Mucosa of rectum (tissue), 2 donors: Measurements from ENCODE around the gene C17orf50.

Experiments used
- H3K27ac ChIP-seq, 2 donors: one replicate each; pipeline ENCODE4 v1.7.0; 2013; ENCODE audit warnings: inconsistent platforms in 2 of 2, low read depth in 2 of 2, low read length in 2 of 2
- H3K27me3 ChIP-seq, 2 donors: one replicate each; pipeline ENCODE4 v1.7.0; 2013; ENCODE audit warnings: low read length in 2 of 2; ENCODE audit not compliant: control insufficient read depth in 2 of 2, insufficient read depth in 2 of 2
- H3K36me3 ChIP-seq, 2 donors: one replicate each; pipeline ENCODE4 v1.7.0; 2013; ENCODE audit warnings: low read length in 2 of 2; ENCODE audit not compliant: control insufficient read depth in 2 of 2, insufficient read depth in 2 of 2
- H3K4me1 ChIP-seq, 2 donors: one replicate each; pipeline ENCODE4 v1.7.0; 2013; ENCODE audit warnings: low read length in 2 of 2, mild to moderate bottlenecking in 1 of 2; ENCODE audit not compliant: control insufficient read depth in 2 of 2, insufficient read depth in 2 of 2
- H3K4me3 ChIP-seq, 2 donors: one replicate each; pipeline ENCODE4 v1.7.0; 2013; ENCODE audit warnings: low read length in 2 of 2
- H3K9ac ChIP-seq, 2 donors: one replicate each; pipeline ENCODE4 v1.7.0; 2013; ENCODE audit warnings: low read length in 2 of 2, low read depth in 1 of 2, mild to moderate bottlenecking in 1 of 2
- H3K9me3 ChIP-seq, 2 donors: one replicate each; pipeline ENCODE4 v1.7.0; 2013; ENCODE audit warnings: low read length in 2 of 2; ENCODE audit not compliant: control insufficient read depth in 2 of 2
- donor health status: healthy.
- donor health status: Normal muscosa, but diverticular disease.

C17orf50 gene

DNA sequence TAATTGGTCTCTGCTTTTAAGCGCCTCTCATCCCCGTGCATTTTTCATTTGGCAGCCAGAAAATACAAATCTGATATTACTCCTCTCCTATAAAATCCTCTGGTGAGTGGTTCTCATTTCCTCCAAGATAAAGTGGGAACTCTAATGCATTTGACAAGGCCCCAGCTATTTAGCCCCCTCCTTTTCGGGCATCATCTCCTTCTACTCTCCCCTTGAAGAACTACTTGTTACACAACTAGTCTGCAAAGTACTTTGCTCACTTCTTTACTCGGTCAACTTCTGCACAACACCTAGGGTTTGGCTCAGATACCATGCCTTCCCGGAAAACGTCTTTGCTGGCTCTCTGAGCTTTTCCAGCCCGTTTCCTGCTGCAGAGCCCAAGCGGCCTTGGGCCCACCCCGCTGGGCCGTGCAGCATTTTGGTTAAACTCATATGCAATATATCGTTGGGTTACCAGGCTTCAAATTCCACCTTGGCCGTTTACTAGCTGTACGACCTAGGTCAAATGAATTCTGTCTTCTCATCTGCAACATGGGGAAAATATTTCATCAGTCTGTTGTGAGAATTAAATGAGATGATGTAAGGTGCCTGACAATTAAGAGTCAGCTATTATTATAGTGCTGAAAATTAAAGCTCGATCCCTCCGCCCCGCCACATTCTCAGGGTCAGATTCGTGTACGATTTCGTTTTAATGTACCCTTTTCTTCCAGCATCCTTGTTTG is 47.7 kb downstream of the C17orf50 start:
- H3K27me3 ChIP-seq: no peaks in the 10 kb centered on the region

DNA sequence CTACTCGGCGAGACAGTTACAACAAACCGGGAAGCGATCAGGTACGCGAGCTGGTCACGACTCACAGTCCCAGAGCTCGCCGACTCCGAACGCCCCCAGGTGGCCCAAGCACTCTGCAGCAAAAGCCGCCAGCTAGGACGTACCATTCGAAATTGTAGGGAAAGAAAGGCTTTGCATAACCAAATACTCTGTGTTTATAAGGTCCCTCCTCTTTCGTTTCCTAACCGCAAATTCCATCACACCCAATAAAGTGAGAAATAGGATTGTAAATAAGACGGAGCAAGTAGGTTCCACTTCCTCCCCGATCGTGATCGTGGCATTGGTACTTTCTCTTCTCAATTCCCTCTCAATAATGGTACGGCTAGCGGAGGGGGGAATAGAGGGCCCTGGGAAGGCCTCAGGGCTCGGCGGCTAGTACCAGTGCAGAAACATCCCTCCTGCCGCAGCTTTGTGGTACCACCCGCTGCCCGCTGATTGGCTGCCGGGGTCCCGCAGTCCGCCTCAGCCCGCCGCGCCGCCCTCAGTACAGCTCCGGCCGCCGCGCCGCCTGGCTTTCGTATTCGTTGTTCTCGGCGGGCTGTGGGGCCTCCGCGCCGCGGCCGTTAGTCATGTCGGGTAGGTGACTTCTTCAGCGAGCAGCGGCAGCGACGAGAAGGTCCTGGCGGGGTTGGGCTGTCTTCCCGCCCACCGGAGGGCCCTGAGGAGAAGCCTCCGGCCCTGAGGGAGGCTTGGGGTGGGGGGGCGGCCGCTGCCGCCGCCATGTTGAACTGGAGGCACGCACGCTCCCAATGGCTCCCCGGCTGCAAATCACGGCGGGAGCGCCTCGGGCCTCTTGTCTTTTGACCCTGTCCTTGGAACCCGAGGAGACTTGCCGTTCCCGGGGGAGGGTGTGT is 48.5 kb downstream of the C17orf50 start, which contains the start of gene TAF15:
TAF15 (plus strand) TSS at position 523 of the 893 bp plus-strand sequence; CDS start at position 609, 86 bp downstream.
- H3K27ac ChIP-seq: peak within 1 kb of the TSS; percentile 94 to 96
- peak within 1 kb of the TSS; percentile 88 to 96 for H3K9ac ChIP-seq
- H3K27me3 ChIP-seq: no peaks in the 10 kb centered on the region
- peak within 1 kb of the TSS; percentile 91 to 98 for H3K4me3 ChIP-seq
- H3K36me3 ChIP-seq: no peaks in the 10 kb centered on the region
- peaks cover 16 to 17% of the 10 kb centered on the region in 2 donors for H3K4me1 ChIP-seq
- no peaks in the 10 kb centered on the region for H3K9me3 ChIP-seq

More for the DNA sequence above, 47.7 kb downstream of the C17orf50 start:
- H3K27ac ChIP-seq: peak overlapping the region; percentile 94 to 96
- H3K9me3 ChIP-seq: no peaks in the 10 kb centered on the region
- no peaks in the 10 kb centered on the region for H3K36me3 ChIP-seq
- H3K9ac ChIP-seq: peak overlapping the region; percentile 88 to 96
- H3K4me1 ChIP-seq: peaks cover 16 to 17% of the 10 kb centered on the region in 2 donors
- peak overlapping the region; percentile 91 to 98 for H3K4me3 ChIP-seq

DNA sequence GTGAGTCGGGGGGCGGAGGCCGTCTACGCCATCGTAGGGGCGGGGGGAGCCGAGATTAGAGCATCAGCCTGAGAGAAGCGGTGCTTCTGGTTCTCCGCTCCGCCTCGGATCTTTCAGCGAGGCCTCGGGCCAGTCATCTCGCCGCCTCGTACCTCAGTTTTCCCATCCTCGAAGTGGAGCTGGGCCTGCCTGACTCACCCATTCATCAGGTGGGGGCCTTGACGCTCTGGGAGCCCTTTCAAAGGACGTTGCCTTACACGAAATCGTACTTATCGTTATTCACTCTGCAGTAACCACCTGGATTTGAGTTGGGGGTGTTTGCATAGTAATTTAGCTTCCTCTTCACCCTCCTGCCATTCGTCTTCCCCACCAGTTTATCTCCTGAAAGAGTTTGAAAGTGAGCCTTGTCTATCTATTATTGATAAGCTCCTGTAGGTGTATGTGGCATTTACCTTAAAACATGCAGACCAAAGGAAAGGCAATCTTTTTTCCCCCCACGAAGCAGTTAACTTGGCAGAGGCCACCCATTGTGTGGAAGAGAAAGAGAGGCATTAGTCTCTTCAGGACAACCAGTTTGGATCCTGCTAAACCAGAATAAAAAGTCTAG is 49.3 kb downstream of the C17orf50 start:
- no peaks in the 10 kb centered on the region for H3K36me3 ChIP-seq
- H3K9me3 ChIP-seq: no peaks in the 10 kb centered on the region
- peak overlapping the region; percentile 91 to 98 for H3K4me3 ChIP-seq
- H3K9ac ChIP-seq: peak overlapping the region; percentile 88 to 96
- H3K4me1 ChIP-seq: peaks cover 16 to 17% of the 10 kb centered on the region in 2 donors
- no peaks in the 10 kb centered on the region for H3K27me3 ChIP-seq
- H3K27ac ChIP-seq: peak overlapping the region; percentile 94 to 96

DNA sequence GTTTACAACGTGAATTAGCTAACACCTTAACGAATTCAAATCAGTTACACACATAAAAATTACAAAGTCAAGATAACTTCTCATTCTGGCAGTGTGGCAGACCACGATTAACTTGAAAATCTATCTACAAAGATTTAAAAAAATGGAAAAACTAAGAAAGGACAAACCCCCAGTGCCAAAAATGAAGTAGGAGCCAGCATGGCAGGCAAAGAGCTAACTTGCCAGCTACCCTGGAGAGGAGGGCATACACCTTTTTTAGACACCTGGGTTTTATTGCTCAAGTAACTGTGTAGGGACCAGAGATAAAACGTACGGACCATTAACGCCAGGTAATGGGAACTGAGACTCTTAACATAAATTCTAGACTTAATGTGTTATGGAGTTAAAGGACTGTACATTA is 51.1 kb downstream of the C17orf50 start:
- H3K36me3 ChIP-seq: peaks cover 0 to 3% of the 10 kb centered on the region in 2 donors
- no peaks in the 10 kb centered on the region for H3K9me3 ChIP-seq
- H3K27ac ChIP-seq: no peak overlapping the region
- H3K4me3 ChIP-seq: no peak overlapping the region
- no peak overlapping the region for H3K9ac ChIP-seq
- peaks cover 16 to 17% of the 10 kb centered on the region in 2 donors for H3K4me1 ChIP-seq
- no peaks in the 10 kb centered on the region for H3K27me3 ChIP-seq

DNA sequence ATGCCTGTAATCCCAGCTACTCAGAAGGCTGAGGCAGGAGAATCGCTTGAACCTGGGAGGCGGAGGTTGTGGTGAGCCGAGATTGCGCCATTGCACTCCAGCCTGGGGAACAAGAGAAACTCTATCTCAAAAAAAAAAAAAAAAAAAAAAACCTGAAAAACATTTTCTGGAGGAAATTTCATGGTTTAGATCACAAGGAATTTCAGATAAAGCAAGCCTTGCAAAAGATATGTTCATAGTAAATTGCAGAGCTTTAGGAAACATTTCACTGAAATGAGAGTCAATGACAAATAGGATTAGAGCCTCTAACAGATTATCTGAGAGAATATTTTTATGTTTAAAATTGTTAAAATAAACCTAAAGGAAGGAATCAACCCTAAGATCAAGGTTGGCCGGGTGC is 51.8 kb downstream of the C17orf50 start:
- H3K4me1 ChIP-seq: peaks cover 17 to 18% of the 10 kb centered on the region in 2 donors
- no peak overlapping the region for H3K4me3 ChIP-seq
- H3K27me3 ChIP-seq: no peaks in the 10 kb centered on the region
- H3K9me3 ChIP-seq: no peaks in the 10 kb centered on the region
- no peak overlapping the region for H3K9ac ChIP-seq
- H3K27ac ChIP-seq: no peak overlapping the region
- H3K36me3 ChIP-seq: peaks cover 0 to 3% of the 10 kb centered on the region in 2 donors
